K562 (cell line): ENCODE results near the gene AFG1L. TPM values are rescaled to one million over a fixed set of nuclear protein-coding genes. Genes with fewer than 3 reads are reported as not detected.

Experiments used
- ARID1B ChIP-seq: fragments of 450-650 bp; IDR thresholded peaks from 2 replicates; pipeline ENCODE4 v1.6.1; 2016; ENCODE audit warnings: antibody characterized with exemption, mild to moderate bottlenecking, inconsistent platforms
- CCNT2 ChIP-seq: IDR thresholded peaks from 2 replicates; pipeline ENCODE4 v1.6.1; 2011; ENCODE audit warnings: borderline replicate concordance, low read depth, mild to moderate bottlenecking, moderate library complexity, mixed read lengths, low read length; ENCODE audit not compliant: insufficient read length; ENCODE audit errors: extremely low read depth
- CTCF ChIP-seq, 3 experiments: IDR thresholded peaks in 2 of 3; conservative IDR thresholded peaks in 1 of 3; 2 replicates each; pipeline ENCODE4 v1.5.1; 2011 to 2012; ENCODE audit warnings: low read length in 3 of 3, mild to moderate bottlenecking in 3 of 3, control low read depth in 2 of 3, improper control_type of control experiment in 1 of 3, inconsistent platforms in 1 of 3, low read depth in 1 of 3, mixed read lengths in 1 of 3, moderate library complexity in 1 of 3; ENCODE audit not compliant: insufficient read depth in 2 of 3
- ELK1 ChIP-seq: sonication (generic); formaldehyde crosslinking; IDR thresholded peaks from 2 replicates; pipeline ENCODE4 v1.8.1; 2022; ENCODE audit warnings: missing genetic modification reagents
- HDAC3 ChIP-seq: fragments of 450-650 bp; IDR thresholded peaks from 2 replicates; pipeline ENCODE4 v1.6.1; 2018; ENCODE audit warnings: borderline replicate concordance, mild to moderate bottlenecking, moderate library complexity; ENCODE audit not compliant: partially characterized antibody
- NFYB ChIP-seq: IDR thresholded peaks from 2 replicates; pipeline ENCODE4 v1.6.1; 2011; ENCODE audit warnings: mild to moderate bottlenecking, moderate library complexity; ENCODE audit not compliant: insufficient read length; ENCODE audit errors: extremely low read depth
- RBM17 ChIP-seq: fragments of 200-400 bp; formaldehyde crosslinking; IDR thresholded peaks from 2 replicates; pipeline ENCODE4 v1.6.1; 2017; ENCODE audit warnings: low read depth, mild to moderate bottlenecking, low read length, borderline replicate concordance
- SLC30A9 ChIP-seq: fragments of 250-450 bp; sonication (Bioruptor Pico); IDR thresholded peaks from 2 replicates; pipeline ENCODE4 v1.8.0; 2022; ENCODE audit warnings: mild to moderate bottlenecking, moderate library complexity
- STAT5A ChIP-seq: IDR thresholded peaks from 2 replicates; pipeline ENCODE4 v1.6.1; 2012; ENCODE audit warnings: low read length, inconsistent platforms, borderline replicate concordance
- TAL1 ChIP-seq: fragments of 450-650 bp; IDR thresholded peaks from 2 replicates; pipeline ENCODE4 v1.6.1; 2016; ENCODE audit warnings: mild to moderate bottlenecking
- TEAD4 ChIP-seq, 2 experiments: sonication (generic) in 1 of 2; formaldehyde crosslinking in 1 of 2; IDR thresholded peaks; 2 replicates each; pipeline versions ENCODE4 v1.6.1 to v1.8.0; 2012 to 2022; ENCODE audit warnings: borderline replicate concordance in 1 of 2, inconsistent platforms in 1 of 2, low read length in 1 of 2, mild to moderate bottlenecking in 1 of 2, missing genetic modification reagents in 1 of 2
- TFE3 ChIP-seq: fragments of 450-650 bp; formaldehyde crosslinking; IDR thresholded peaks from 2 replicates; pipeline ENCODE4 v1.4.0; 2020; ENCODE audit warnings: mild to moderate bottlenecking, mixed read lengths
- ZBTB11 ChIP-seq, 3 experiments: fragments of 200-800 bp in 1 of 3; fragments of 250-450 bp in 1 of 3; fragments of 450-650 bp in 1 of 3; sonication (Bioruptor Pico) in 1 of 3; sonication (Bioruptor generic) in 1 of 3; formaldehyde crosslinking in 1 of 3; IDR thresholded peaks; 2 replicates each; pipeline versions ENCODE4 v1.6.1 to v1.8.0; 2016 to 2022; ENCODE audit warnings: mild to moderate bottlenecking in 2 of 3, missing genetic modification characterization in 2 of 3, missing compliant biosample characterization in 1 of 3, moderate library complexity in 1 of 3
- ZNF766 ChIP-seq: fragments of 200-800 bp; sonication (Bioruptor generic); conservative IDR thresholded peaks from 2 replicates; pipeline ENCODE4 v1.6.1; 2016; ENCODE audit warnings: missing genetic modification characterization, missing compliant biosample characterization
- polyA plus RNA-seq, 8 experiments: library from polyadenylated mRNA; depleted of rRNA in 4 of 8; stranded (reverse) in 5 of 8; unstranded in 3 of 8; fragments of >200 nt; fragmentation: Nextera tagmentation in 2 of 8; fragmentation: Illumina TruSeq in 1 of 8; extraction: Ambion mirVana in 2 of 8; extraction: Trizol in 1 of 8; gene quantifications; 2 replicates each; pipeline versions ENCODE4 v1.2.1 to v1.2.3, GENCODE V29; 2011 to 2014; ENCODE audit warnings: inconsistent platforms in 1 of 8, missing spikeins in 1 of 8
- total RNA-seq, 7 experiments: library from RNA; depleted of rRNA in 6 of 7; stranded (reverse); fragments of >200 nt in 6 of 7; fragmentation: Illumina TruSeq in 2 of 7; extraction: Trizol in 2 of 7; gene quantifications; 2 replicates each; pipeline versions ENCODE4 v1.2.1 to v1.2.3, GENCODE V29; 2011 to 2021; ENCODE audit warnings: low replicate concordance in 1 of 7

Gene AFG1L
- total and polyA plus RNA-seq, 9 of the 15 experiments (the other 6 are each of a cell fraction or from before 2014, with no cell fraction given), result 2.2 to 15.5 (median 5.8) TPM

GRCh38 chr6:108502832-108503231, 208.0 kb downstream of the AFG1L start (continued):
- no peak for TF ChIP-seq SLC30A9
- TF ChIP-seq NFYB, result no peak
- no peak for TF ChIP-seq ELK1 (CRISPR knock-in tag)
- peak; percentile 69 for TF ChIP-seq HDAC3
- TF ChIP-seq TEAD4 (IDR thresholded peaks at IDR 0.05; ENCODE audit: low read length), result peak; percentile 86
- TF ChIP-seq TEAD4 (CRISPR knock-in tag; IDR thresholded peaks at IDR 0.05; ENCODE audit: borderline replicate concordance), result no peak
- peak; percentile 84 for TF ChIP-seq TAL1
- TF ChIP-seq ZNF766, result peak; percentile 89
- no peak for TF ChIP-seq ZBTB11 (CRISPR knock-in tag; IDR thresholded peaks at IDR 0.05)
- TF ChIP-seq STAT5A, result peak; percentile 28; the same call in 1 of the 2 replicates
- TF ChIP-seq RBM17, result no peak
- no peak for TF ChIP-seq CTCF (IDR thresholded peaks at IDR 0.05 in 2 of 3, conservative IDR thresholded peaks at IDR 0.05 in 1 of 3; ENCODE audit: insufficient read depth in 2 of 3, low read depth in 1 of 3, low read length in 3 of 3)
- peak; percentile 94 for TF ChIP-seq ARID1B
- no peak for TF ChIP-seq TFE3 (CRISPR knock-in tag)
- TF ChIP-seq CCNT2, result peak; percentile 36
